GM12878 (cell line): ENCODE data around the gene CACNA1E. TPM values are rescaled to one million over a fixed set of nuclear protein-coding genes. Genes with fewer than 3 reads are reported as not detected.

Experiments used
- CHD1 ChIP-seq: IDR thresholded peaks from 2 replicates; pipeline ENCODE4 v1.6.1; 2012; ENCODE audit warnings: low read depth, low read length, improper control_type of control experiment
- ZBTB40 ChIP-seq: fragments of 450-650 bp; IDR thresholded peaks from 2 replicates; pipeline ENCODE4 v1.6.1; 2016; ENCODE audit warnings: mild to moderate bottlenecking, moderate library complexity, borderline replicate concordance
- ZNF687 ChIP-seq: fragments of 450-650 bp; IDR thresholded peaks from 2 replicates; pipeline ENCODE4 v1.6.1; 2017; ENCODE audit warnings: mild to moderate bottlenecking, moderate library complexity
- polyA plus RNA-seq, 11 experiments: library from polyadenylated mRNA; depleted of rRNA in 4 of 11; unstranded in 6 of 11; stranded (reverse) in 5 of 11; fragments of >200 nt; fragmentation: Nextera tagmentation in 4 of 11; fragmentation: Illumina TruSeq in 1 of 11; extraction: Ambion mirVana in 4 of 11; extraction: Trizol in 1 of 11; gene quantifications; 1 replicate in 1 of 11; 2 replicates in 10 of 11; pipeline versions ENCODE4 v1.2.1 to v1.2.3, GENCODE V29; 2011 to 2016; ENCODE audit warnings: inconsistent platforms in 2 of 11, missing spikeins in 2 of 11, low read depth in 1 of 11
- total RNA-seq, 4 experiments: library from RNA; depleted of rRNA in 3 of 4; stranded (reverse); fragments of >200 nt in 3 of 4; fragmentation: Illumina TruSeq in 1 of 4; extraction: Trizol in 1 of 4; gene quantifications; 2 replicates each; pipeline versions ENCODE4 v1.2.1 to v1.2.3, GENCODE V29; 2013 to 2021

Gene CACNA1E
- total and polyA plus RNA-seq, 10 of the 15 experiments (the other 5 are each of a cell fraction or from before 2014, with no cell fraction given) = 0.57 to 22.0 (median 8.5) TPM

GRCh38 chr1:181592255-181592859, 109.0 kb downstream of the CACNA1E start (continued):
- TF ChIP-seq ZBTB40 (no peak), CHD1 (no peak), ZNF687 (no peak)
